NCI-H446 (cell line): ENCODE results near the gene STK17B.
"Not testable (repeated sequence)": the region's sequence is repeated elsewhere in the genome, so short reads cannot be mapped to it uniquely, and the experiment has no call there.

ENCODE experiments used
- DNase-seq, 2 experiments: peaks; one replicate each; lab custom pipeline; 2025; lab: John Stamatoyannopoulos, UW

The STK17B gene

GRCh38 chr2:196112418-196113034, 58.9 kb downstream of the STK17B start:
- DNase-seq = no peak

GRCh38 chr2:196108604-196109003, 62.8 kb downstream of the STK17B start:
- DNase-seq = no peak

- no peak for DNase-seq
These were observed 65.4 kb downstream of the STK17B start for GRCh38 chr2:196105951-196106350.

- no peak for DNase-seq
These were observed 67.3 kb downstream of the STK17B start for GRCh38 chr2:196104066-196104465.

- DNase-seq = no peak
These were observed 67.8 kb downstream of the STK17B start for GRCh38 chr2:196103626-196104025.

GRCh38 chr2:196101325-196101991, 69.9 kb downstream of the STK17B start:
- DNase-seq = no peak

GRCh38 chr2:196099916-196100315, 71.5 kb downstream of the STK17B start:
- DNase-seq = no peak

- no peak for DNase-seq
These were observed 73.3 kb downstream of the STK17B start for GRCh38 chr2:196097864-196098660.

GRCh38 chr2:196096982-196097745, 74.2 kb downstream of the STK17B start:
- no peak for DNase-seq

GRCh38 chr2:196096264-196096663, 75.1 kb downstream of the STK17B start:
- DNase-seq = no peak

GRCh38 chr2:196089448-196089847, 81.9 kb downstream of the STK17B start:
- DNase-seq = not testable (repeated sequence)

GRCh38 chr2:196088203-196088602, 83.2 kb downstream of the STK17B start:
- DNase-seq = no peak

GRCh38 chr2:196086517-196087368, 84.6 kb downstream of the STK17B start:
- DNase-seq = no peak

GRCh38 chr2:196083601-196084000, 87.8 kb downstream of the STK17B start:
- no peak for DNase-seq
